WTC11 (cell line): ENCODE measurements around the gene CELF4.

ENCODE experiments used
- ATF1 ChIP-seq: sonication (generic); formaldehyde crosslinking; IDR thresholded peaks from 2 replicates; pipeline ENCODE4 v1.8.1; 2023; ENCODE audit warnings: mild to moderate bottlenecking, moderate library complexity, missing genetic modification reagents
- CREB1 ChIP-seq: sonication (generic); formaldehyde crosslinking; IDR thresholded peaks from 2 replicates; pipeline ENCODE4 v1.8.0; 2023; ENCODE audit warnings: mild to moderate bottlenecking, missing genetic modification reagents
- FOXJ3 ChIP-seq: sonication (generic); formaldehyde crosslinking; IDR thresholded peaks from 2 replicates; pipeline ENCODE4 v1.9.0; 2021; ENCODE audit warnings: missing genetic modification reagents, mild to moderate bottlenecking, borderline replicate concordance
- FOXP1 ChIP-seq: sonication (generic); formaldehyde crosslinking; IDR thresholded peaks from 2 replicates; pipeline ENCODE4 v1.8.0; 2022; ENCODE audit warnings: missing genetic modification reagents, mild to moderate bottlenecking, moderate library complexity, borderline replicate concordance
- MLX ChIP-seq: sonication (generic); formaldehyde crosslinking; IDR thresholded peaks from 2 replicates; pipeline ENCODE4 v1.8.1; 2023; ENCODE audit warnings: mild to moderate bottlenecking, missing genetic modification reagents, moderate library complexity
- RORB ChIP-seq: fragments of 250-450 bp; sonication (Bioruptor Pico); IDR thresholded peaks from 2 replicates; pipeline ENCODE4 v1.9.0; 2021; ENCODE audit warnings: mild to moderate bottlenecking
- TP53 ChIP-seq: sonication (generic); formaldehyde crosslinking; IDR thresholded peaks from 2 replicates; pipeline ENCODE4 v1.8.1; 2023; ENCODE audit warnings: mild to moderate bottlenecking, missing genetic modification reagents
- USF2 ChIP-seq: sonication (generic); formaldehyde crosslinking; IDR thresholded peaks from 2 replicates; pipeline ENCODE4 v1.8.1; 2023; ENCODE audit warnings: mild to moderate bottlenecking, missing genetic modification reagents, moderate library complexity
- ZBTB21 ChIP-seq: sonication (generic); formaldehyde crosslinking; IDR thresholded peaks from 2 replicates; pipeline ENCODE4 v1.8.1; 2023; ENCODE audit warnings: mild to moderate bottlenecking, missing genetic modification reagents, borderline replicate concordance
- TF ChIP-seq, protein P1 (sequence below): fragments of 200-600 bp; IDR thresholded peaks from 2 replicates; pipeline ENCODE4 v1.8.0; 2022; ENCODE audit warnings: antibody characterized with exemption
- TF ChIP-seq, protein P2 (sequence below): fragments of 250-450 bp; sonication (Bioruptor Pico); IDR thresholded peaks from 2 replicates; pipeline ENCODE4 v1.8.0; 2021; ENCODE audit warnings: mild to moderate bottlenecking
- TF ChIP-seq, protein P3 (sequence below): sonication (generic); formaldehyde crosslinking; IDR thresholded peaks from 2 replicates; pipeline ENCODE4 v1.8.0; 2022; ENCODE audit warnings: mild to moderate bottlenecking, missing genetic modification reagents
- TF ChIP-seq, protein P4 (sequence below): sonication (generic); formaldehyde crosslinking; IDR thresholded peaks from 2 replicates; pipeline ENCODE4 v1.8.1; 2022; ENCODE audit warnings: low read depth, missing genetic modification reagents, borderline replicate concordance
- TF ChIP-seq, protein P5 (sequence below): sonication (generic); formaldehyde crosslinking; IDR thresholded peaks from 2 replicates; pipeline ENCODE4 v1.8.1; 2022; ENCODE audit warnings: missing genetic modification reagents, borderline replicate concordance

DNA sequence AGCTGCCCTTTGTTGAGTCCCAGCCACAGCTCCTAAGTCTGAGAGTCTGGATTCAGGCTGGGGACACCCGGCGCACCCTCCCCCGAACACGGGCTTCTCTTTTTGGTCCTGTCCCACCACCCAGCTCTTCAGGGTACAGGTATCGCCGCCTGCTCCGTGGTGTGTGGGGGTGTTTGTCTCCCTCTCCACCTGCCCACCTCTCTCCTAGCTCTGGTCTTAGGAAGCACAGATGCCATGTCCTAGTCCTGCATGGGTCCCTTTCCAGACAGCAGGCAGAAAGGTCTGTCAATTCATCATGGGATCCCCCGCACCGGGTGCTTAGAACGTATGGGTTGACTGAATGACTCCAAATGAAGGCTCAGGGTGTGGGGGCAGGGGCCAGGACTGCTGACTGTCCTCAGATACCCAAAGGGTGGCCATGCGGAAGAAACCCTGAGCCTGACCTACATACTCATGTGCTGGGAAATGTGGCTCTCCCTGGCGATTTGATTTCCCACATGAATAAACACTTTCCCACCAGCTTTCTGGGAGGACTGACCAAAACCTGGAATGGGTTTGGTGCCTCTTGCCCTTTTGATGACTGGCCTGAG, 156.8 kb downstream of the CELF4 start:
- TF ChIP-seq, protein P1, sequence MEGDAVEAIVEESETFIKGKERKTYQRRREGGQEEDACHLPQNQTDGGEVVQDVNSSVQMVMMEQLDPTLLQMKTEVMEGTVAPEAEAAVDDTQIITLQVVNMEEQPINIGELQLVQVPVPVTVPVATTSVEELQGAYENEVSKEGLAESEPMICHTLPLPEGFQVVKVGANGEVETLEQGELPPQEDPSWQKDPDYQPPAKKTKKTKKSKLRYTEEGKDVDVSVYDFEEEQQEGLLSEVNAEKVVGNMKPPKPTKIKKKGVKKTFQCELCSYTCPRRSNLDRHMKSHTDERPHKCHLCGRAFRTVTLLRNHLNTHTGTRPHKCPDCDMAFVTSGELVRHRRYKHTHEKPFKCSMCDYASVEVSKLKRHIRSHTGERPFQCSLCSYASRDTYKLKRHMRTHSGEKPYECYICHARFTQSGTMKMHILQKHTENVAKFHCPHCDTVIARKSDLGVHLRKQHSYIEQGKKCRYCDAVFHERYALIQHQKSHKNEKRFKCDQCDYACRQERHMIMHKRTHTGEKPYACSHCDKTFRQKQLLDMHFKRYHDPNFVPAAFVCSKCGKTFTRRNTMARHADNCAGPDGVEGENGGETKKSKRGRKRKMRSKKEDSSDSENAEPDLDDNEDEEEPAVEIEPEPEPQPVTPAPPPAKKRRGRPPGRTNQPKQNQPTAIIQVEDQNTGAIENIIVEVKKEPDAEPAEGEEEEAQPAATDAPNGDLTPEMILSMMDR: no peak
- TF ChIP-seq, protein P2, sequence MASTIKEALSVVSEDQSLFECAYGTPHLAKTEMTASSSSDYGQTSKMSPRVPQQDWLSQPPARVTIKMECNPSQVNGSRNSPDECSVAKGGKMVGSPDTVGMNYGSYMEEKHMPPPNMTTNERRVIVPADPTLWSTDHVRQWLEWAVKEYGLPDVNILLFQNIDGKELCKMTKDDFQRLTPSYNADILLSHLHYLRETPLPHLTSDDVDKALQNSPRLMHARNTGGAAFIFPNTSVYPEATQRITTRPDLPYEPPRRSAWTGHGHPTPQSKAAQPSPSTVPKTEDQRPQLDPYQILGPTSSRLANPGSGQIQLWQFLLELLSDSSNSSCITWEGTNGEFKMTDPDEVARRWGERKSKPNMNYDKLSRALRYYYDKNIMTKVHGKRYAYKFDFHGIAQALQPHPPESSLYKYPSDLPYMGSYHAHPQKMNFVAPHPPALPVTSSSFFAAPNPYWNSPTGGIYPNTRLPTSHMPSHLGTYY (CRISPR knock-in tag): no peak
- TF ChIP-seq ZBTB21 (CRISPR knock-in tag) (no peak), ATF1 (CRISPR knock-in tag) (no peak), FOXP1 (CRISPR knock-in tag) (no peak), RORB (CRISPR knock-in tag) (no peak), FOXJ3 (CRISPR knock-in tag) (no peak), CREB1 (CRISPR knock-in tag) (no peak), USF2 (CRISPR knock-in tag) (no peak), TP53 (CRISPR knock-in tag) (no peak), MLX (CRISPR knock-in tag) (no peak)
- TF ChIP-seq, protein P3, sequence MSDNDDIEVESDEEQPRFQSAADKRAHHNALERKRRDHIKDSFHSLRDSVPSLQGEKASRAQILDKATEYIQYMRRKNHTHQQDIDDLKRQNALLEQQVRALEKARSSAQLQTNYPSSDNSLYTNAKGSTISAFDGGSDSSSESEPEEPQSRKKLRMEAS (CRISPR knock-in tag): no peak
- TF ChIP-seq, protein P4, sequence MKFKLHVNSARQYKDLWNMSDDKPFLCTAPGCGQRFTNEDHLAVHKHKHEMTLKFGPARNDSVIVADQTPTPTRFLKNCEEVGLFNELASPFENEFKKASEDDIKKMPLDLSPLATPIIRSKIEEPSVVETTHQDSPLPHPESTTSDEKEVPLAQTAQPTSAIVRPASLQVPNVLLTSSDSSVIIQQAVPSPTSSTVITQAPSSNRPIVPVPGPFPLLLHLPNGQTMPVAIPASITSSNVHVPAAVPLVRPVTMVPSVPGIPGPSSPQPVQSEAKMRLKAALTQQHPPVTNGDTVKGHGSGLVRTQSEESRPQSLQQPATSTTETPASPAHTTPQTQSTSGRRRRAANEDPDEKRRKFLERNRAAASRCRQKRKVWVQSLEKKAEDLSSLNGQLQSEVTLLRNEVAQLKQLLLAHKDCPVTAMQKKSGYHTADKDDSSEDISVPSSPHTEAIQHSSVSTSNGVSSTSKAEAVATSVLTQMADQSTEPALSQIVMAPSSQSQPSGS (CRISPR knock-in tag): no peak
- TF ChIP-seq, protein P5, sequence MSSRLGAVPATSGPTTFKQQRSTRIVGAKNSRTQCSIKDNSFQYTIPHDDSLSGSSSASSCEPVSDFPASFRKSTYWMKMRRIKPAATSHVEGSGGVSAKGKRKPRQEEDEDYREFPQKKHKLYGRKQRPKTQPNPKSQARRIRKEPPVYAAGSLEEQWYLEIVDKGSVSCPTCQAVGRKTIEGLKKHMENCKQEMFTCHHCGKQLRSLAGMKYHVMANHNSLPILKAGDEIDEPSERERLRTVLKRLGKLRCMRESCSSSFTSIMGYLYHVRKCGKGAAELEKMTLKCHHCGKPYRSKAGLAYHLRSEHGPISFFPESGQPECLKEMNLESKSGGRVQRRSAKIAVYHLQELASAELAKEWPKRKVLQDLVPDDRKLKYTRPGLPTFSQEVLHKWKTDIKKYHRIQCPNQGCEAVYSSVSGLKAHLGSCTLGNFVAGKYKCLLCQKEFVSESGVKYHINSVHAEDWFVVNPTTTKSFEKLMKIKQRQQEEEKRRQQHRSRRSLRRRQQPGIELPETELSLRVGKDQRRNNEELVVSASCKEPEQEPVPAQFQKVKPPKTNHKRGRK (CRISPR knock-in tag): no peak
